Measurements from ENCODE around the gene FUT3.

GRCh38 chr19:5839065-5840017 is 11.9 kb downstream of the FUT3 start, which contains the start of gene FUT6:
- TF ChIP-seq CTCF (IDR thresholded peaks at IDR 0.05), result no peak
- TF ChIP-seq POLR2A (IDR thresholded peaks at IDR 0.05), result no peak
- TF ChIP-seq EP300 (IDR thresholded peaks at IDR 0.05), result no peak

Data from stomach (tissue), 4 donors.